Upper lobe of left lung (tissue), 6 donors: ENCODE measurements around the gene QRFP. TPM values are rescaled to one million over a fixed set of nuclear protein-coding genes. Genes with fewer than 3 reads are reported as not detected.

Experiments used
- ATAC-seq, 2 donors: fragments of 200-7000 bp; cut with Tn5 transposase; one replicate each; pipeline ENCODE4 v1.9.1; 2022; ENCODE audit warnings: mild to moderate bottlenecking in 2 of 2, moderate library complexity in 2 of 2; ENCODE audit not compliant: low FRiP score in 2 of 2
- DNase-seq, 2 donors: peaks; one replicate each; pipeline ENCODE4 v3.0.0-alpha.2; 2019 to 2020
- H3K27ac ChIP-seq, 4 donors: fragments of 200-600 bp; sonication (generic); one replicate each; pipeline ENCODE4 v1.5.1; 2016 to 2019
- H3K27me3 ChIP-seq, 4 donors: fragments of 200-600 bp; sonication (generic); one replicate each; pipeline ENCODE4 v1.5.1; 2017 to 2019
- H3K36me3 ChIP-seq, 4 donors: fragments of 200-600 bp; sonication (generic); one replicate each; pipeline ENCODE4 v1.5.1; 2016 to 2019
- H3K4me1 ChIP-seq, 4 donors: fragments of 200-600 bp; sonication (generic); one replicate each; pipeline ENCODE4 v1.5.1; 2018 to 2019
- H3K4me3 ChIP-seq, 4 donors: fragments of 200-600 bp; sonication (generic); one replicate each; pipeline ENCODE4 v1.5.1; 2017 to 2019; ENCODE audit warnings: mild to moderate bottlenecking in 2 of 4, moderate library complexity in 1 of 4
- H3K9me3 ChIP-seq, 4 donors: fragments of 200-600 bp; sonication (generic); one replicate each; pipeline ENCODE4 v1.5.1; 2018 to 2019
- EP300 ChIP-seq, 4 donors: sonication (generic); formaldehyde crosslinking; IDR thresholded peaks; one replicate each; pipeline ENCODE4 v1.5.1; 2017; ENCODE audit warnings: antibody characterized with exemption in 4 of 4, control low read depth in 2 of 4
- POLR2A ChIP-seq, 4 donors: fragments of 450-650 bp; IDR thresholded peaks; one replicate each; pipeline ENCODE4 v1.5.1; 2016 to 2017; ENCODE audit warnings: antibody characterized with exemption in 4 of 4, mild to moderate bottlenecking in 2 of 4
- POLR2AphosphoS5 ChIP-seq, 2 donors: sonication (generic); formaldehyde crosslinking; IDR thresholded peaks; one replicate each; pipeline ENCODE4 v1.5.1; 2017; ENCODE audit warnings: antibody characterized with exemption in 2 of 2
- WGBS, 2 donors: methylation state at CpG; one replicate each; pipeline ENCODE4 v1.1.5; 2017 to 2018; 5-methylcytosine and 5-hydroxymethylcytosine counted together
- total RNA-seq, 6 donors: library from RNA; depleted of rRNA in 4 of 6; stranded (reverse); fragments of >200 nt in 4 of 6; gene quantifications; one replicate each; pipeline versions ENCODE4 v1.1.0 to v1.2.1, GENCODE V29; 2016 to 2021
- TF ChIP-seq, protein P1 (sequence below), 6 experiments: fragments of 450-650 bp in 4 of 6; fragments of 200-600 bp in 2 of 6; sonication (generic) in 2 of 6; IDR thresholded peaks; one replicate each; pipeline ENCODE4 v1.5.1; 2016 to 2019; ENCODE audit warnings: antibody characterized with exemption in 6 of 6
- donor health status: DM: no; HTN: no; CAD: no; lungs with moderate emphysema.
- donor health status: DM: no; HTN: yes; CAD: no; lungs with severe emphysema.

QRFP gene
- total RNA-seq, 6 donors from 2014 or later, result not detected

- DNase-seq (no peak), ATAC-seq (peak in 1 of 2 donors; percentile 1)
- peaks cover 0 to 10% (median 0%) of the 10 kb centered on the region in 4 donors for H3K4me1 ChIP-seq
- H3K27me3 ChIP-seq, result peaks cover 0 to 5% (median 0%) of the 10 kb centered on the region in 4 donors
- WGBS, 2 donors, result 63 to 71% methylated on average over 11 to 17 of the region's 24 CpGs
- no peak overlapping the region for H3K27ac ChIP-seq
- no peaks in the 10 kb centered on the region for H3K9me3 ChIP-seq
- TF ChIP-seq POLR2AphosphoS5 (IDR thresholded peaks at IDR 0.05), result no peak
- TF ChIP-seq, protein P1, sequence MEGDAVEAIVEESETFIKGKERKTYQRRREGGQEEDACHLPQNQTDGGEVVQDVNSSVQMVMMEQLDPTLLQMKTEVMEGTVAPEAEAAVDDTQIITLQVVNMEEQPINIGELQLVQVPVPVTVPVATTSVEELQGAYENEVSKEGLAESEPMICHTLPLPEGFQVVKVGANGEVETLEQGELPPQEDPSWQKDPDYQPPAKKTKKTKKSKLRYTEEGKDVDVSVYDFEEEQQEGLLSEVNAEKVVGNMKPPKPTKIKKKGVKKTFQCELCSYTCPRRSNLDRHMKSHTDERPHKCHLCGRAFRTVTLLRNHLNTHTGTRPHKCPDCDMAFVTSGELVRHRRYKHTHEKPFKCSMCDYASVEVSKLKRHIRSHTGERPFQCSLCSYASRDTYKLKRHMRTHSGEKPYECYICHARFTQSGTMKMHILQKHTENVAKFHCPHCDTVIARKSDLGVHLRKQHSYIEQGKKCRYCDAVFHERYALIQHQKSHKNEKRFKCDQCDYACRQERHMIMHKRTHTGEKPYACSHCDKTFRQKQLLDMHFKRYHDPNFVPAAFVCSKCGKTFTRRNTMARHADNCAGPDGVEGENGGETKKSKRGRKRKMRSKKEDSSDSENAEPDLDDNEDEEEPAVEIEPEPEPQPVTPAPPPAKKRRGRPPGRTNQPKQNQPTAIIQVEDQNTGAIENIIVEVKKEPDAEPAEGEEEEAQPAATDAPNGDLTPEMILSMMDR (IDR thresholded peaks at IDR 0.05), result no peak
- no peak for TF ChIP-seq EP300 (IDR thresholded peaks at IDR 0.05)
- no peak for TF ChIP-seq POLR2A (IDR thresholded peaks at IDR 0.05)
- H3K36me3 ChIP-seq, result peaks cover 0 to 30% (median 4%) of the 10 kb centered on the region in 4 donors
- no peak overlapping the region for H3K4me3 ChIP-seq
Observed at GRCh38 chr9:130895481-130896232, 955 bp downstream of the QRFP start.

- peaks cover 0 to 10% (median 0%) of the 10 kb centered on the region in 4 donors for H3K4me1 ChIP-seq
- TF ChIP-seq POLR2A (IDR thresholded peaks at IDR 0.05) (no peak), POLR2AphosphoS5 (IDR thresholded peaks at IDR 0.05) (no peak), EP300 (IDR thresholded peaks at IDR 0.05) (no peak)
- no peaks in the 10 kb centered on the region for H3K9me3 ChIP-seq
- 74 to 86% methylated on average over 7 of the region's 9 CpGs for WGBS, 2 donors
- H3K27me3 ChIP-seq, result peaks cover 0 to 5% (median 0%) of the 10 kb centered on the region in 4 donors
- H3K36me3 ChIP-seq, result peaks cover 0 to 36% (median 9%) of the 10 kb centered on the region in 4 donors
- ATAC-seq (no peak), DNase-seq (no peak)
- no peak overlapping the region for H3K4me3 ChIP-seq
- H3K27ac ChIP-seq, result no peak overlapping the region
Observed at GRCh38 chr9:130895038-130895437, 1.6 kb downstream of the QRFP start.

- DNase-seq, result no peak
- TF ChIP-seq, protein P1 (IDR thresholded peaks at IDR 0.05), result no peak
- TF ChIP-seq EP300 (IDR thresholded peaks at IDR 0.05) (no peak), POLR2A (IDR thresholded peaks at IDR 0.05) (no peak), POLR2AphosphoS5 (IDR thresholded peaks at IDR 0.05) (no peak)
- no peak overlapping the region for H3K27ac ChIP-seq
- H3K9me3 ChIP-seq, result no peaks in the 10 kb centered on the region
- H3K36me3 ChIP-seq, result peaks cover 0 to 41% (median 12%) of the 10 kb centered on the region in 4 donors
- H3K4me3 ChIP-seq, result no peak overlapping the region
- 87 to 100% methylated on average over 2 to 6 of the region's 7 CpGs for WGBS, 2 donors
- peaks cover 0 to 10% (median 0%) of the 10 kb centered on the region in 4 donors for H3K4me1 ChIP-seq
- ATAC-seq, result no peak
- H3K27me3 ChIP-seq, result peaks cover 0 to 5% (median 0%) of the 10 kb centered on the region in 4 donors
Observed at GRCh38 chr9:130894546-130894945, 2.1 kb downstream of the QRFP start.

DNA sequence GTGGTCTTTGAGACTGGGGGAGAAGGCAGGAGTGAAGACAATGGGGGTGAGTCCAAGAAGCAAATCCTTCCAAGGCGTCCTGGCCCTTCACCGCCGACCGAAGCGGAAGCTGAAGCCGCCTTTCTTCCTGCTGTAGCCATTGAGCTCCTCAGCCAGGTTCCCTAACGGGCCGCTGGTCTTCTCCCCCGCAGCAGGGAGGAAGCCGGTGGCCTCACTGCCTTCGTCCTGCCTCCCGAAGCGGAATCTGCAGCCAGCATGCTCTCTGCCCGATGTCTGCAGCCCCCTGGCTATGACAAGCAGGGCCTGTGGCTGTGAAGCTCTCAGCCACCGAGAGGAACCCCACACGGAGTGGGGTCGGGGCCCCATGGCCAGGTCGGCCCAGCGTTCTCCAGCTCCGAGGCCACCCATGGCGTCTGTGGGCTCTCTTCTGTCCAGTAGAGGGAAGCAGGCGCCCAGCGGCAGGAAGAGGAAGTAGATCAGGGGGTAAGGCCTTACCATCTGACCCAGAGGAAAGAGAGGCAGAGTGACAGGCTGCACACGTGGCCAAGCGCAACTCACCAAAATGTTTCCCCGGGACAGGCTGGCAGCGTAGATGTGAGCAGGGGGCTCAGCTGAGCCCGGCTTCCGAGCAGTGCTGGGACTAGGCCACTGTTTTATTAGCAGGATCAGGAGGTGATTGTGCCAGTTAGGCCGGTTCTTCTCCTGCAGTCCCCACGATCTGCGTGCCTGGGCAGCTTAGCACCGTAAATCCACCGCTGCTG, 3.1 kb downstream of the QRFP start:
- DNase-seq, result peak; percentile 69 to 85
- H3K36me3 ChIP-seq, result peaks cover 0 to 51% (median 17%) of the 10 kb centered on the region in 4 donors
- 59 to 63% methylated on average over 21 to 30 of the region's 34 CpGs for WGBS, 2 donors
- H3K27me3 ChIP-seq, result peaks cover 0 to 5% (median 0%) of the 10 kb centered on the region in 4 donors
- peak overlapping the region in 3 of 4 donors; percentile 12 to 31 (median 17) for H3K4me3 ChIP-seq
- peak; percentile 71 to 72 for ATAC-seq
- peaks cover 0 to 10% (median 0%) of the 10 kb centered on the region in 4 donors for H3K4me1 ChIP-seq
- peak overlapping the region in 3 of 4 donors; percentile 20 to 52 (median 46) for H3K27ac ChIP-seq
- TF ChIP-seq POLR2AphosphoS5 (IDR thresholded peaks at IDR 0.05) (peak in 1 of 2 donors; percentile 9), POLR2A (IDR thresholded peaks at IDR 0.05) (peak in 1 of 4 donors; percentile 38), EP300 (IDR thresholded peaks at IDR 0.05) (no peak)
- TF ChIP-seq, protein P1 (IDR thresholded peaks at IDR 0.05), result peak in 5 of 6 experiments; percentile 15 to 68 (median 49)
- H3K9me3 ChIP-seq, result no peaks in the 10 kb centered on the region
